A549 (cell line): ENCODE measurements around the gene PHF20. TPM values are rescaled to one million over a fixed set of nuclear protein-coding genes. Genes with fewer than 3 reads are reported as not detected.

ENCODE experiments used
- ATAC-seq, 2 experiments: fragments of 200-7000 bp in 1 of 2; fragments of >200 bp in 1 of 2; cut with Nextera tagmentation in 1 of 2; cut with Tn5 transposase in 1 of 2; 3 replicates each; pipeline versions ENCODE4 v1.8.0 to v1.9.1; 2018 to 2020; ENCODE audit warnings: mild to moderate bottlenecking in 1 of 2, moderate library complexity in 1 of 2
- CTCF ChIA-PET: fragments of 300-600 bp; sonication (Branson Sonifier 250); formaldehyde crosslinking; extraction: SDS; loops from one replicate; lab custom pipeline; 2021; ENCODE audit warnings: antibody characterized with exemption, inconsistent platforms; lab: Yijun Ruan, JAX
- POLR2A ChIA-PET: fragments of 350-600 bp; formaldehyde crosslinking; extraction: SDS; loops from one replicate; lab custom pipeline; 2021; ENCODE audit warnings: antibody characterized with exemption, inconsistent platforms; lab: Yijun Ruan, JAX
- DNase-seq, 2 experiments: peaks; one replicate each; pipeline versions ENCODE4 v3.0.0 to v3.0.0-alpha.2; 2011 to 2016; ENCODE audit warnings: low read depth in 1 of 2, low spot score in 1 of 2
- FAIRE-seq: peaks from 2 replicates; lab custom pipeline; 2011; peaks lifted over from hg19 to GRCh38; lab: Jason Lieb, UNC
- H3K27ac ChIP-seq, 2 experiments: fragments of >200 bp; sonication (Bioruptor Twin); formaldehyde crosslinking; 3 replicates each; pipeline ENCODE4 v1.5.1; 2016 to 2017
- H3K4me1 ChIP-seq: fragments of >200 bp; sonication (Bioruptor Twin); formaldehyde crosslinking; 3 replicates; pipeline ENCODE4 v1.6.1; 2016
- H3K4me2 ChIP-seq: fragments of >200 bp; sonication (Bioruptor Twin); formaldehyde crosslinking; 3 replicates; pipeline ENCODE4 v1.6.1; 2016
- H3K4me3 ChIP-seq: fragments of >200 bp; sonication (Bioruptor Twin); formaldehyde crosslinking; 3 replicates; pipeline ENCODE4 v1.5.1; 2016
- H3K9me3 ChIP-seq: fragments of >200 bp; sonication (Bioruptor Twin); formaldehyde crosslinking; 3 replicates; pipeline ENCODE4 v1.6.1; 2016
- BHLHE40 ChIP-seq: IDR thresholded peaks from 2 replicates; pipeline ENCODE4 v1.6.1; 2012; ENCODE audit warnings: low read depth, low read length, inconsistent platforms
- CBX2 ChIP-seq: fragments of 200-600 bp; sonication (generic); IDR thresholded peaks from 2 replicates; pipeline ENCODE4 v1.6.1; 2016; ENCODE audit warnings: low read depth, mild to moderate bottlenecking, borderline replicate concordance
- CBX8 ChIP-seq: fragments of 200-600 bp; sonication (generic); IDR thresholded peaks from 2 replicates; pipeline ENCODE4 v1.6.1; 2016
- CHD2 ChIP-seq: fragments of 150-350 bp; IDR thresholded peaks from 2 replicates; pipeline ENCODE4 v1.6.1; 2014; ENCODE audit warnings: low read length; ENCODE audit not compliant: partially characterized antibody
- EHMT2 ChIP-seq: fragments of 200-600 bp; sonication (generic); IDR thresholded peaks from 2 replicates; pipeline ENCODE4 v1.6.1; 2016; ENCODE audit warnings: antibody characterized with exemption, low read depth, mild to moderate bottlenecking, moderate library complexity
- FOSB ChIP-seq: fragments of 250-450 bp; sonication (Bioruptor Pico); IDR thresholded peaks from 2 replicates; pipeline ENCODE4 v1.5.0; 2020; ENCODE audit warnings: mild to moderate bottlenecking, moderate library complexity
- FOXS1 ChIP-seq: fragments of 250-450 bp; sonication (Bioruptor Pico); IDR thresholded peaks from 2 replicates; pipeline ENCODE4 v1.5.0; 2020; ENCODE audit warnings: mild to moderate bottlenecking, moderate library complexity
- GATA3 ChIP-seq: IDR thresholded peaks from 2 replicates; pipeline ENCODE4 v1.6.1; 2012; ENCODE audit warnings: borderline replicate concordance
- HDAC2 ChIP-seq: fragments of 200-600 bp; sonication (generic); IDR thresholded peaks from 2 replicates; pipeline ENCODE4 v1.6.1; 2016
- JUNB ChIP-seq: fragments of >200 bp; sonication (Bioruptor Twin); formaldehyde crosslinking; IDR thresholded peaks from 2 replicates; pipeline ENCODE4 v1.6.1; 2016
- KDM1A ChIP-seq: fragments of 200-600 bp; sonication (generic); IDR thresholded peaks from 2 replicates; pipeline ENCODE4 v1.6.1; 2016; ENCODE audit warnings: low read depth, mild to moderate bottlenecking
- MAFK ChIP-seq: fragments of 450-650 bp; IDR thresholded peaks from 2 replicates; pipeline ENCODE4 v1.6.1; 2014; ENCODE audit not compliant: partially characterized antibody
- MYC ChIP-seq: IDR thresholded peaks from 2 replicates; pipeline ENCODE4 v1.6.1; 2012; ENCODE audit warnings: mild to moderate bottlenecking, inconsistent platforms, low read length, improper control_type of control experiment, borderline replicate concordance
- NPAS2 ChIP-seq: fragments of 250-450 bp; sonication (Bioruptor Pico); IDR thresholded peaks from 2 replicates; pipeline ENCODE4 v1.8.0; 2022; ENCODE audit warnings: mild to moderate bottlenecking, moderate library complexity, borderline replicate concordance
- NR3C1 ChIP-seq: fragments of >200 bp; sonication (Bioruptor Twin); formaldehyde crosslinking; IDR thresholded peaks from 3 replicates; pipeline ENCODE4 v1.6.1; 2017
- RAD21 ChIP-seq, 2 experiments: fragments of >200 bp in 1 of 2; sonication (Bioruptor Twin) in 1 of 2; formaldehyde crosslinking in 1 of 2; IDR thresholded peaks in 1 of 2; conservative IDR thresholded peaks in 1 of 2; 2 replicates in 1 of 2; 3 replicates in 1 of 2; pipeline ENCODE4 v1.6.1; 2012 to 2018; ENCODE audit warnings: inconsistent platforms in 1 of 2
- RARB ChIP-seq: fragments of 250-450 bp; sonication (Bioruptor Pico); IDR thresholded peaks from 2 replicates; pipeline ENCODE4 v1.8.0; 2021; ENCODE audit warnings: mild to moderate bottlenecking, moderate library complexity
- SMC3 ChIP-seq: fragments of >200 bp; sonication (Bioruptor Twin); formaldehyde crosslinking; IDR thresholded peaks from 3 replicates; pipeline ENCODE4 v1.6.1; 2018; ENCODE audit warnings: inconsistent platforms
- TFCP2L1 ChIP-seq: fragments of 250-450 bp; sonication (Bioruptor Pico); IDR thresholded peaks from 2 replicates; pipeline ENCODE4 v1.5.0; 2021; ENCODE audit warnings: mild to moderate bottlenecking
- TP53 ChIP-seq: fragments of 250-450 bp; sonication (Bioruptor Pico); IDR thresholded peaks from 2 replicates; pipeline ENCODE4 v1.5.0; 2021; ENCODE audit warnings: mild to moderate bottlenecking, moderate library complexity
- ZFP36 ChIP-seq: fragments of 450-650 bp; IDR thresholded peaks from 2 replicates; pipeline ENCODE4 v1.6.1; 2014; ENCODE audit warnings: borderline replicate concordance; ENCODE audit not compliant: partially characterized antibody
- ZSCAN20 ChIP-seq: fragments of 250-450 bp; sonication (Bioruptor Pico); IDR thresholded peaks from 2 replicates; pipeline ENCODE4 v1.8.0; 2022; ENCODE audit warnings: mild to moderate bottlenecking, moderate library complexity
- WGBS: methylation state at CpG from one replicate; pipeline ENCODE4 v1.1.6; 2017; ENCODE audit errors: missing lambda C conversion rate; 5-methylcytosine and 5-hydroxymethylcytosine counted together
- polyA plus RNA-seq, 4 experiments: library from polyadenylated mRNA; depleted of rRNA in 3 of 4; stranded (reverse); fragments of >200 nt; fragmentation: RNase III in 1 of 4; extraction: RNeasy Plus Mini Kit Qiagen cat#74134 plus additional on column Dnase treatment in 1 of 4; gene quantifications; 2 replicates in 3 of 4; 3 replicates in 1 of 4; pipeline ENCODE4 v1.2.3, GENCODE V29; 2011 to 2017
- TF ChIP-seq, protein P1 (sequence below): fragments of 250-450 bp; sonication (Bioruptor Pico); IDR thresholded peaks from 2 replicates; pipeline ENCODE4 v1.5.0; 2020; ENCODE audit warnings: low read depth, mild to moderate bottlenecking, moderate library complexity
- TF ChIP-seq, protein P2 (sequence below): fragments of >200 bp; sonication (Bioruptor Twin); formaldehyde crosslinking; IDR thresholded peaks from 2 replicates; pipeline ENCODE4 v1.6.1; 2016
- TF ChIP-seq, protein P3 (sequence below): IDR thresholded peaks from 2 replicates; pipeline ENCODE4 v1.6.1; 2012
- TF ChIP-seq, protein P4 (sequence below): fragments of >200 bp; sonication (Bioruptor Twin); formaldehyde crosslinking; IDR thresholded peaks from 3 replicates; pipeline ENCODE4 v1.5.1; 2016

PHF20 gene
- polyA plus RNA-seq, 2 of the 4 experiments (the other 2 are of a cell fraction), result 24.0 to 32.8 TPM

DNA sequence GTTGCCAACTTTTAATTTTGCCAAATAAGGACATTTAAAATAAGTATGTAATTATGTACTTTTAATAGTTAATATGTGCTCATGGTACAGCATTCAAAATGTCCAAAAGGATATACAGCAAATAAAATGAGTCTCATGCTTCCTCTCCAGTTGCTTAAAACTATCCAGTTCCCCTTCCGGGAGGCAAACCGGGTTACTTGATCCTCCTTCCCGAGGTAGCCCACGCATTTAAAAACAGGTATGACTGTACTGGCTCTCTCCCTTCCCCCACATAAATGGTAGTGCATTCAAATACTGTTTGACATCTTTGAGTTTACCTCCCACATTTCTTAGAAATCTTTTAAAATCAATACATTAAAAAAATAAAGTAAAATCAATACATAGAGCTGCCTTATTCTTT lies 66.4 kb downstream of the PHF20 start:
- CTCF ChIA-PET, result interaction anchor here (0.8 kb wide), 1 partner anchor 48 kb away, joined by 3 read pairs; no protein-coding TSS in a partner anchor
- Histone ChIP-seq H3K4me2 (no peak overlapping the region), H3K4me3 (no peak overlapping the region), H3K4me1 (peaks cover 2% of the 10 kb centered on the region; the same call in 1 of the 3 replicates), H3K9me3 (peaks cover 11% of the 10 kb centered on the region; the same call in 2 of the 3 replicates), H3K27ac (no peak overlapping the region)
- no peak for FAIRE-seq
- TF ChIP-seq CBX2 (no peak), ZSCAN20 (no peak), TP53 (CRISPR knock-in tag) (no peak), GATA3 (no peak), CHD2 (no peak), MAFK (no peak), KDM1A (no peak), HDAC2 (no peak), FOXS1 (CRISPR knock-in tag) (no peak), RARB (CRISPR knock-in tag) (no peak), CBX8 (no peak)
- TF ChIP-seq, protein P1, sequence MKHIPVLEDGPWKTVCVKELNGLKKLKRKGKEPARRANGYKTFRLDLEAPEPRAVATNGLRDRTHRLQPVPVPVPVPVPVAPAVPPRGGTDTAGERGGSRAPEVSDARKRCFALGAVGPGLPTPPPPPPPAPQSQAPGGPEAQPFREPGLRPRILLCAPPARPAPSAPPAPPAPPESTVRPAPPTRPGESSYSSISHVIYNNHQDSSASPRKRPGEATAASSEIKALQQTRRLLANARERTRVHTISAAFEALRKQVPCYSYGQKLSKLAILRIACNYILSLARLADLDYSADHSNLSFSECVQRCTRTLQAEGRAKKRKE (CRISPR knock-in tag), result no peak
- TF ChIP-seq, protein P2, sequence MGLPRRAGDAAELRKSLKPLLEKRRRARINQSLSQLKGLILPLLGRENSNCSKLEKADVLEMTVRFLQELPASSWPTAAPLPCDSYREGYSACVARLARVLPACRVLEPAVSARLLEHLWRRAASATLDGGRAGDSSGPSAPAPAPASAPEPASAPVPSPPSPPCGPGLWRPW, result no peak
- TF ChIP-seq, protein P3, sequence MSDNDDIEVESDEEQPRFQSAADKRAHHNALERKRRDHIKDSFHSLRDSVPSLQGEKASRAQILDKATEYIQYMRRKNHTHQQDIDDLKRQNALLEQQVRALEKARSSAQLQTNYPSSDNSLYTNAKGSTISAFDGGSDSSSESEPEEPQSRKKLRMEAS, result no peak
- 94% methylated on average over 4 of the region's 4 CpGs for WGBS
- ATAC-seq, result no peak
- DNase-seq, result no peak
- POLR2A ChIA-PET, result interaction anchor here (0.7 kb wide), 1 partner anchor 41 kb away, joined by 4 read pairs; no protein-coding TSS in a partner anchor

DNA sequence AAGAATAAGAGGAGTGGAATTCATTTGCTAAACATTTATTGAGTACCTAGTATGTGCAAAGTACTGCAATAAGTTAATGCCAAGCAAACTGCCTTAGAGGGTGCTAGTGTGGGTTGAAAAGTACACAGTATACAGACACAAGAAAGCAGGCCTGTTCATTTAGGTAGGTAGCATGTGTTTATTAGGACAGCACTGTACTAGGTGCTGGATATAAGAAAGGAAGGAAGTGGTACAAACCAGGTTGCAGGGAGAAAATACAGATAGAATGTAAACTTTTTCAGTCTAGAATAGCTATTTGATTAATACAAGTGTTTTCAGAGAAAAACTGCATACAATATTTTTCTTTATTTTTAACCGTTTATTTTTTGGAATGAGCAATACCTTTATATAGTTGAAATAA lies 68.1 kb downstream of the PHF20 start:
- Histone ChIP-seq H3K4me3 (no peak overlapping the region), H3K27ac (no peak overlapping the region), H3K4me2 (no peak overlapping the region), H3K4me1 (no peaks in the 10 kb centered on the region), H3K9me3 (peaks cover 11% of the 10 kb centered on the region; the same call in 2 of the 3 replicates)
- 98% methylated on average over 1 of the region's 1 CpG for WGBS
- no peak for TF ChIP-seq CBX8
- no peak for TF ChIP-seq TFCP2L1 (CRISPR knock-in tag)
- no peak for TF ChIP-seq FOSB (CRISPR knock-in tag)
- ATAC-seq (no peak), DNase-seq (no peak), FAIRE-seq (no peak)
- CTCF ChIA-PET, result interaction anchor here (1.2 kb wide), 1 partner anchor 20 kb away, joined by 3 read pairs; no protein-coding TSS in a partner anchor
- POLR2A ChIA-PET, result no interaction called here

DNA sequence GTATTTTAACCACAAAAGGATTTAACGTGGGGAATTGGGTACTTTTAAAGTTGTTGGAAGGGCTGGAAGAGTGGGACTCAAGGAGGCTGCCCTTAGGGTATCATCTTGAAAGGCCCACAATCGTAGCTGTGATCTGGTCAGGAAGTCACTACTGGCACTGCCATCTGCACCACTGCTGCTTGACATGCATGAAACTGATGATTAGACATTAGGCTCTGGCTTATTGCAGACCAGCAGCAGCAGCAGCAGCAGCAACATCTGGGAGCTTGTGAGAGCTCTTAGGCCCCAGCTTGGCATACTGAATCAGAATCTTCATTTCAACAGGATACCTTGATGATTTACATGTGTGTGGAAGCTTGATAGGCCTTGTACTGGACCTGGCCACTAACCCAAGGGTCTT lies 68.6 kb downstream of the PHF20 start:
- no peak overlapping the region for H3K4me2 ChIP-seq
- ChIA-PET CTCF (interaction anchor here (1.2 kb wide), 1 partner anchor 21 kb away, joined by 3 read pairs; no protein-coding TSS in a partner anchor), POLR2A (no interaction called here)
- no peak overlapping the region for H3K27ac ChIP-seq
- FAIRE-seq (no peak), DNase-seq (no peak), ATAC-seq (no peak)
- no peak overlapping the region for H3K4me3 ChIP-seq
- peaks cover 11% of the 10 kb centered on the region; the same call in 2 of the 3 replicates for H3K9me3 ChIP-seq
- TF ChIP-seq CHD2 (no peak), NR3C1 (no peak), JUNB (no peak), GATA3 (no peak), SMC3 (no peak), MYC (no peak), BHLHE40 (no peak), ZFP36 (no peak), RAD21 (conservative IDR thresholded peaks at IDR 0.05 in 1 of 2, IDR thresholded peaks at IDR 0.05 in 1 of 2) (no peak), NPAS2 (CRISPR knock-in tag) (no peak), HDAC2 (no peak), EHMT2 (no peak)
- TF ChIP-seq, protein P4, sequence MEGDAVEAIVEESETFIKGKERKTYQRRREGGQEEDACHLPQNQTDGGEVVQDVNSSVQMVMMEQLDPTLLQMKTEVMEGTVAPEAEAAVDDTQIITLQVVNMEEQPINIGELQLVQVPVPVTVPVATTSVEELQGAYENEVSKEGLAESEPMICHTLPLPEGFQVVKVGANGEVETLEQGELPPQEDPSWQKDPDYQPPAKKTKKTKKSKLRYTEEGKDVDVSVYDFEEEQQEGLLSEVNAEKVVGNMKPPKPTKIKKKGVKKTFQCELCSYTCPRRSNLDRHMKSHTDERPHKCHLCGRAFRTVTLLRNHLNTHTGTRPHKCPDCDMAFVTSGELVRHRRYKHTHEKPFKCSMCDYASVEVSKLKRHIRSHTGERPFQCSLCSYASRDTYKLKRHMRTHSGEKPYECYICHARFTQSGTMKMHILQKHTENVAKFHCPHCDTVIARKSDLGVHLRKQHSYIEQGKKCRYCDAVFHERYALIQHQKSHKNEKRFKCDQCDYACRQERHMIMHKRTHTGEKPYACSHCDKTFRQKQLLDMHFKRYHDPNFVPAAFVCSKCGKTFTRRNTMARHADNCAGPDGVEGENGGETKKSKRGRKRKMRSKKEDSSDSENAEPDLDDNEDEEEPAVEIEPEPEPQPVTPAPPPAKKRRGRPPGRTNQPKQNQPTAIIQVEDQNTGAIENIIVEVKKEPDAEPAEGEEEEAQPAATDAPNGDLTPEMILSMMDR, result no peak
- TF ChIP-seq, all 56 proteins: peak for 0
- 93% methylated on average over 2 of the region's 2 CpGs for WGBS
- H3K4me1 ChIP-seq, result no peaks in the 10 kb centered on the region
